Neutrophil (primary cell): ENCODE data around the gene MBD4.

Source experiments
- H3K27ac ChIP-seq: fragments of 200-600 bp; sonication (generic); 2 replicates; pipeline ENCODE4 v1.5.1; 2016; ENCODE audit warnings: mild to moderate bottlenecking, moderate library complexity
- H3K27me3 ChIP-seq: fragments of 200-600 bp; sonication (generic); 2 replicates; pipeline ENCODE4 v1.6.0; 2016; ENCODE audit warnings: mild to moderate bottlenecking
- H3K36me3 ChIP-seq: fragments of 200-600 bp; sonication (generic); 2 replicates; pipeline ENCODE4 v1.5.1; 2017
- H3K4me1 ChIP-seq, 2 experiments: fragments of 200-600 bp in 1 of 2; sonication (generic) in 1 of 2; 1 replicate in 1 of 2; 2 replicates in 1 of 2; pipeline versions ENCODE4 v1.5.1 to v1.6.1; 2013 to 2016; ENCODE audit warnings: low read depth in 1 of 2, low read length in 1 of 2, mild to moderate bottlenecking in 1 of 2, moderate library complexity in 1 of 2; ENCODE audit not compliant: control insufficient read depth in 1 of 2, insufficient read depth in 1 of 2
- H3K4me3 ChIP-seq, 2 experiments: fragments of 200-600 bp in 1 of 2; sonication (generic) in 1 of 2; 1 replicate in 1 of 2; 2 replicates in 1 of 2; pipeline ENCODE4 v1.5.1; 2013 to 2016; ENCODE audit warnings: low read depth in 1 of 2, low read length in 1 of 2, mild to moderate bottlenecking in 1 of 2, moderate library complexity in 1 of 2
- H3K9me3 ChIP-seq: fragments of 200-600 bp; sonication (generic); 2 replicates; pipeline ENCODE4 v1.5.1; 2016
- CTCF ChIP-seq: fragments of 200-600 bp; sonication (generic); IDR thresholded peaks from 2 replicates; pipeline ENCODE4 v1.5.1; 2016; ENCODE audit warnings: antibody characterized with exemption

MBD4 gene

GRCh38 chr3:129461022-129461421 lies 21.3 kb upstream of the MBD4 start:
- no peaks in the 10 kb centered on the region for H3K4me1 ChIP-seq
- no peak overlapping the region for H3K4me3 ChIP-seq
- no peaks in the 10 kb centered on the region for H3K9me3 ChIP-seq
- no peak overlapping the region for H3K27ac ChIP-seq
- TF ChIP-seq CTCF: no peak
- H3K36me3 ChIP-seq: peaks cover 16% of the 10 kb centered on the region
- no peaks in the 10 kb centered on the region for H3K27me3 ChIP-seq

GRCh38 chr3:129460572-129460971 lies 20.8 kb upstream of the MBD4 start:
- no peak for TF ChIP-seq CTCF
- peaks cover 20% of the 10 kb centered on the region for H3K36me3 ChIP-seq
- H3K27me3 ChIP-seq: no peaks in the 10 kb centered on the region
- no peaks in the 10 kb centered on the region for H3K9me3 ChIP-seq
- no peak overlapping the region for H3K27ac ChIP-seq
- no peaks in the 10 kb centered on the region for H3K4me1 ChIP-seq
- H3K4me3 ChIP-seq: no peak overlapping the region

- Histone ChIP-seq H3K27ac (no peak overlapping the region), H3K27me3 (no peaks in the 10 kb centered on the region), H3K4me3 (no peak overlapping the region), H3K4me1 (no peaks in the 10 kb centered on the region), H3K9me3 (no peaks in the 10 kb centered on the region), H3K36me3 (peaks cover 23% of the 10 kb centered on the region)
- no peak for TF ChIP-seq CTCF
Measured at GRCh38 chr3:129460155-129460554, 20.4 kb upstream of the MBD4 start.

- Histone ChIP-seq H3K9me3 (no peaks in the 10 kb centered on the region), H3K27me3 (no peaks in the 10 kb centered on the region), H3K4me3 (no peak overlapping the region), H3K4me1 (no peaks in the 10 kb centered on the region), H3K27ac (no peak overlapping the region), H3K36me3 (peaks cover 24% of the 10 kb centered on the region)
- TF ChIP-seq CTCF: no peak
Measured at GRCh38 chr3:129453732-129454131, 14.0 kb upstream of the MBD4 start.

- peaks cover 7 to 8% of the 10 kb centered on the region in 2 experiments for H3K4me1 ChIP-seq
- no peak for TF ChIP-seq CTCF
- no peak overlapping the region for H3K27ac ChIP-seq
Measured at GRCh38 chr3:129449279-129450115, 9.7 kb upstream of the MBD4 start.

More at GRCh38 chr3:129449279-129450115, 9.7 kb upstream of the MBD4 start:
- H3K9me3 ChIP-seq: no peaks in the 10 kb centered on the region
- peaks cover under 1% of the 10 kb centered on the region for H3K36me3 ChIP-seq
- no peak overlapping the region for H3K4me3 ChIP-seq
- H3K27me3 ChIP-seq: no peaks in the 10 kb centered on the region
